Activated CD8-positive, alpha-beta memory T cell treated with anti-CD3 and anti-CD28 coated beads, Interleukin-2, amount 50 U/mL, for 48 hours (primary cell): ENCODE results near the gene SDK1.

Experiments used
- DNase-seq: peaks from one replicate; pipeline ENCODE4 v3.0.0-alpha.2; 2020

The SDK1 gene

GRCh38 chr7:4029941-4030340, 728.9 kb downstream of the SDK1 start:
- DNase-seq = no peak

GRCh38 chr7:4030346-4030950, 729.4 kb downstream of the SDK1 start:
- no peak for DNase-seq

- no peak for DNase-seq
These were observed 732.9 kb downstream of the SDK1 start for GRCh38 chr7:4033996-4034395.

GRCh38 chr7:4037308-4037707, 736.3 kb downstream of the SDK1 start:
- DNase-seq = no peak

GRCh38 chr7:4037877-4038276, 736.8 kb downstream of the SDK1 start:
- no peak for DNase-seq

GRCh38 chr7:4040109-4040928, 739.3 kb downstream of the SDK1 start:
- DNase-seq = no peak

- DNase-seq = no peak
These were observed 741.5 kb downstream of the SDK1 start for GRCh38 chr7:4042402-4043045.

GRCh38 chr7:4043988-4044387, 742.9 kb downstream of the SDK1 start:
- no peak for DNase-seq

- DNase-seq = no peak
These were observed 744.4 kb downstream of the SDK1 start for GRCh38 chr7:4045450-4045849.

GRCh38 chr7:4045975-4046374, 744.9 kb downstream of the SDK1 start:
- no peak for DNase-seq

GRCh38 chr7:4048336-4048735, 747.3 kb downstream of the SDK1 start:
- DNase-seq = no peak

GRCh38 chr7:4049202-4049601, 748.1 kb downstream of the SDK1 start:
- no peak for DNase-seq

- DNase-seq = no peak
These were observed 749.1 kb downstream of the SDK1 start for GRCh38 chr7:4050126-4050660.

GRCh38 chr7:4051696-4052095, 750.6 kb downstream of the SDK1 start:
- DNase-seq = no peak

GRCh38 chr7:4052130-4052529, 751.1 kb downstream of the SDK1 start:
- DNase-seq = no peak

- no peak for DNase-seq
These were observed 753.1 kb downstream of the SDK1 start for GRCh38 chr7:4054158-4054557.

- DNase-seq = no peak
These were observed 755.7 kb downstream of the SDK1 start for GRCh38 chr7:4056552-4057288.

GRCh38 chr7:4057289-4057616, 756.2 kb downstream of the SDK1 start:
- DNase-seq = no peak

GRCh38 chr7:4058158-4058557, 757.1 kb downstream of the SDK1 start:
- no peak for DNase-seq

GRCh38 chr7:4065190-4065589, 764.1 kb downstream of the SDK1 start:
- no peak for DNase-seq

GRCh38 chr7:4066206-4066605, 765.2 kb downstream of the SDK1 start:
- no peak for DNase-seq

GRCh38 chr7:4066626-4067475, 765.8 kb downstream of the SDK1 start:
- no peak for DNase-seq

GRCh38 chr7:4067476-4067760, 766.4 kb downstream of the SDK1 start:
- no peak for DNase-seq
